Testis (tissue), 2 donors: ENCODE results near the gene MTRFR.

ENCODE experiments used
- POLR2A ChIP-seq: fragments of 450-650 bp; IDR thresholded peaks from one replicate; pipeline ENCODE4 v1.6.1; 2017; ENCODE audit warnings: antibody characterized with exemption, mild to moderate bottlenecking, moderate library complexity
- TF ChIP-seq, protein P1 (sequence below), 3 experiments: fragments of 450-650 bp in 2 of 3; fragments of 200-600 bp in 1 of 3; sonication (generic) in 1 of 3; IDR thresholded peaks; one replicate each; pipeline ENCODE4 v1.5.1; 2016 to 2019; ENCODE audit warnings: antibody characterized with exemption in 3 of 3, mild to moderate bottlenecking in 2 of 3, moderate library complexity in 1 of 3

DNA sequence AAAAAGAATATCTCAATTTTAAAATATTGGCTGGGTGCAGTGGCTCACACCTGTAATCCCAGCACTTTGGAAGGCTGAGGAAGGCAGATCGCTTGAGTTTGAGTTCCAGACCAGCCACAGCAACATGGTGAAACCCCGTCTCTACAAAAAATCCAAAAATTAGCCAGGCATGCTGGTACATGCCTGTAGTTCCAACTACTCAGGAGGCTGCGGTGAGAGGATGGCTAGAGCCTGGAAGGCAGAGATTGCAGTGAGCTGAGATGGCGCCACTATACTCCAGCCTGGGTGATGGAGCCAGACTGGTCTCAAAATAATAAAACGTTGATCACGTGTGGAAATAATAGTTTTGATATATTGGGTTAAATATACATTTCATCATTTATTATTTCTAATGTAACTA lies 5.7 kb downstream of the MTRFR start:
- TF ChIP-seq, protein P1, sequence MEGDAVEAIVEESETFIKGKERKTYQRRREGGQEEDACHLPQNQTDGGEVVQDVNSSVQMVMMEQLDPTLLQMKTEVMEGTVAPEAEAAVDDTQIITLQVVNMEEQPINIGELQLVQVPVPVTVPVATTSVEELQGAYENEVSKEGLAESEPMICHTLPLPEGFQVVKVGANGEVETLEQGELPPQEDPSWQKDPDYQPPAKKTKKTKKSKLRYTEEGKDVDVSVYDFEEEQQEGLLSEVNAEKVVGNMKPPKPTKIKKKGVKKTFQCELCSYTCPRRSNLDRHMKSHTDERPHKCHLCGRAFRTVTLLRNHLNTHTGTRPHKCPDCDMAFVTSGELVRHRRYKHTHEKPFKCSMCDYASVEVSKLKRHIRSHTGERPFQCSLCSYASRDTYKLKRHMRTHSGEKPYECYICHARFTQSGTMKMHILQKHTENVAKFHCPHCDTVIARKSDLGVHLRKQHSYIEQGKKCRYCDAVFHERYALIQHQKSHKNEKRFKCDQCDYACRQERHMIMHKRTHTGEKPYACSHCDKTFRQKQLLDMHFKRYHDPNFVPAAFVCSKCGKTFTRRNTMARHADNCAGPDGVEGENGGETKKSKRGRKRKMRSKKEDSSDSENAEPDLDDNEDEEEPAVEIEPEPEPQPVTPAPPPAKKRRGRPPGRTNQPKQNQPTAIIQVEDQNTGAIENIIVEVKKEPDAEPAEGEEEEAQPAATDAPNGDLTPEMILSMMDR (IDR thresholded peaks at IDR 0.05) = no peak
- TF ChIP-seq POLR2A = no peak
